Liver (tissue), 9 donors: ENCODE measurements around the gene CFAP100. TPM values are rescaled to one million over a fixed set of nuclear protein-coding genes. Genes with fewer than 3 reads are reported as not detected.

Experiments used
- DNase-seq: peaks from one replicate; pipeline ENCODE4 v3.0.0-alpha.2; 2017; ENCODE audit warnings: low spot score
- H3K27ac ChIP-seq, 2 donors: one replicate each; pipeline ENCODE4 v1.7.0; 2013; ENCODE audit warnings: inconsistent platforms in 2 of 2, low read length in 2 of 2, control low read depth in 1 of 2, low read depth in 1 of 2, mild to moderate bottlenecking in 1 of 2
- H3K27me3 ChIP-seq, 4 donors: one replicate each; pipeline versions ENCODE4 v1.6.1 to v1.7.0; 2013; ENCODE audit warnings: low read length in 3 of 4, inconsistent platforms in 1 of 4, mild to moderate bottlenecking in 1 of 4, moderate library complexity in 1 of 4; ENCODE audit not compliant: control insufficient read depth in 4 of 4, insufficient read depth in 4 of 4
- H3K36me3 ChIP-seq, 4 donors: one replicate each; pipeline versions ENCODE4 v1.6.1 to v1.7.0; 2013; ENCODE audit warnings: low read length in 3 of 4, mild to moderate bottlenecking in 3 of 4, low read depth in 1 of 4, moderate library complexity in 1 of 4; ENCODE audit not compliant: control insufficient read depth in 4 of 4, insufficient read depth in 3 of 4
- H3K4me1 ChIP-seq, 4 donors: one replicate each; pipeline versions ENCODE4 v1.6.1 to v1.7.0; 2013; ENCODE audit warnings: low read length in 3 of 4, mild to moderate bottlenecking in 3 of 4, moderate library complexity in 1 of 4; ENCODE audit not compliant: control insufficient read depth in 4 of 4, insufficient read depth in 4 of 4
- H3K4me3 ChIP-seq, 3 donors: one replicate each; pipeline versions ENCODE4 v1.6.1 to v1.7.0; 2013; ENCODE audit warnings: low read length in 3 of 3, control low read depth in 1 of 3, low read depth in 1 of 3, mild to moderate bottlenecking in 1 of 3
- H3K9ac ChIP-seq, 2 donors: one replicate each; pipeline ENCODE4 v1.7.0; 2013; ENCODE audit warnings: low read length in 2 of 2, mild to moderate bottlenecking in 2 of 2, moderate library complexity in 2 of 2, control low read depth in 1 of 2, low read depth in 1 of 2
- H3K9me3 ChIP-seq, 4 donors: one replicate each; pipeline versions ENCODE4 v1.6.1 to v1.7.0; 2013; ENCODE audit warnings: low read length in 3 of 4; ENCODE audit not compliant: control insufficient read depth in 4 of 4
- EGR1 ChIP-seq, 2 donors: IDR thresholded peaks; 2 replicates each; pipeline ENCODE4 v1.6.1; 2016 to 2018; ENCODE audit warnings: antibody characterized with exemption in 2 of 2, low read depth in 2 of 2
- FOXA1 ChIP-seq: IDR thresholded peaks from 2 replicates; pipeline ENCODE4 v1.6.1; 2016; ENCODE audit warnings: antibody characterized with exemption
- FOXA2 ChIP-seq: IDR thresholded peaks from 2 replicates; pipeline ENCODE4 v1.6.1; 2016; ENCODE audit warnings: antibody characterized with exemption
- GABPA ChIP-seq, 2 donors: IDR thresholded peaks in 1 of 2; conservative IDR thresholded peaks in 1 of 2; 2 replicates each; pipeline ENCODE4 v1.6.1; 2016; ENCODE audit warnings: antibody characterized with exemption in 2 of 2, mild to moderate bottlenecking in 1 of 2, moderate library complexity in 1 of 2
- HNF4A ChIP-seq, 2 donors: conservative IDR thresholded peaks; 2 replicates each; pipeline ENCODE4 v1.6.1; 2016; ENCODE audit warnings: antibody characterized with exemption in 2 of 2, mild to moderate bottlenecking in 2 of 2
- HNF4G ChIP-seq: IDR thresholded peaks from 2 replicates; pipeline ENCODE4 v1.6.1; 2016; ENCODE audit warnings: antibody characterized with exemption
- JUND ChIP-seq, 2 donors: IDR thresholded peaks; 2 replicates each; pipeline ENCODE4 v1.6.1; 2016; ENCODE audit warnings: antibody characterized with exemption in 2 of 2
- NR2F2 ChIP-seq: IDR thresholded peaks from 2 replicates; pipeline ENCODE4 v1.6.1; 2016; ENCODE audit warnings: antibody characterized with exemption
- RAD21 ChIP-seq, 2 donors: IDR thresholded peaks; 2 replicates each; pipeline ENCODE4 v1.6.1; 2016; ENCODE audit warnings: antibody characterized with exemption in 2 of 2, mild to moderate bottlenecking in 2 of 2
- RXRA ChIP-seq, 2 donors: IDR thresholded peaks; 2 replicates each; pipeline ENCODE4 v1.6.1; 2017 to 2018; ENCODE audit warnings: antibody characterized with exemption in 2 of 2, mild to moderate bottlenecking in 1 of 2
- SP1 ChIP-seq: IDR thresholded peaks from 2 replicates; pipeline ENCODE4 v1.6.1; 2018; ENCODE audit warnings: antibody characterized with exemption, mild to moderate bottlenecking
- TAF1 ChIP-seq: conservative IDR thresholded peaks from 2 replicates; pipeline ENCODE4 v1.6.1; 2016; ENCODE audit warnings: antibody characterized with exemption, mild to moderate bottlenecking
- YY1 ChIP-seq: IDR thresholded peaks from 2 replicates; pipeline ENCODE4 v1.6.1; 2016; ENCODE audit warnings: antibody characterized with exemption, mild to moderate bottlenecking
- WGBS: extraction: QIAGEN DNeasy Blood & Tissue Kit; methylation state at CpG from one replicate; pipeline ENCODE4 v1.1.7; 2013; 5-methylcytosine and 5-hydroxymethylcytosine counted together
- polyA plus RNA-seq, 2 donors: library from polyadenylated mRNA; stranded (reverse) in 1 of 2; unstranded in 1 of 2; fragments of 200-250 nt in 1 of 2; fragments of >200 nt in 1 of 2; fragmentation: Nextera tagmentation in 1 of 2; extraction: Ambion mirVana in 1 of 2; gene quantifications; one replicate each; pipeline versions ENCODE4 v1.2.1 to v1.2.3, GENCODE V29; 2013 to 2015
- total RNA-seq, 2 donors: library from RNA; depleted of rRNA; stranded (reverse); fragments of >200 nt; gene quantifications; one replicate each; pipeline ENCODE4 v1.2.3, GENCODE V29; 2014
- TF ChIP-seq, protein P1 (sequence below): IDR thresholded peaks from 2 replicates; pipeline ENCODE4 v1.6.1; 2016; ENCODE audit warnings: antibody characterized with exemption
- TF ChIP-seq, protein P2 (sequence below): IDR thresholded peaks from 2 replicates; pipeline ENCODE4 v1.6.1; 2016; ENCODE audit warnings: antibody characterized with exemption, mild to moderate bottlenecking
- TF ChIP-seq, protein P3 (sequence below): IDR thresholded peaks from 2 replicates; pipeline ENCODE4 v1.6.1; 2016; ENCODE audit warnings: antibody characterized with exemption
- TF ChIP-seq, protein P4 (sequence below): fragments of 150-350 bp; IDR thresholded peaks from 2 replicates; pipeline ENCODE4 v1.5.1; 2017; ENCODE audit warnings: improper control_type of control experiment, low read depth, low read length; ENCODE audit not compliant: missing input control
- TF ChIP-seq, protein P5 (sequence below): IDR thresholded peaks from 2 replicates; pipeline ENCODE4 v1.6.1; 2016; ENCODE audit warnings: antibody characterized with exemption
- donor health status: healthy.
- donor health status: healthy.
- donor health status: healthy.
- donor health status: healthy.
- donor health status: healthy.

Gene CFAP100
- total and polyA plus RNA-seq, 4 donors, result not detected

DNA sequence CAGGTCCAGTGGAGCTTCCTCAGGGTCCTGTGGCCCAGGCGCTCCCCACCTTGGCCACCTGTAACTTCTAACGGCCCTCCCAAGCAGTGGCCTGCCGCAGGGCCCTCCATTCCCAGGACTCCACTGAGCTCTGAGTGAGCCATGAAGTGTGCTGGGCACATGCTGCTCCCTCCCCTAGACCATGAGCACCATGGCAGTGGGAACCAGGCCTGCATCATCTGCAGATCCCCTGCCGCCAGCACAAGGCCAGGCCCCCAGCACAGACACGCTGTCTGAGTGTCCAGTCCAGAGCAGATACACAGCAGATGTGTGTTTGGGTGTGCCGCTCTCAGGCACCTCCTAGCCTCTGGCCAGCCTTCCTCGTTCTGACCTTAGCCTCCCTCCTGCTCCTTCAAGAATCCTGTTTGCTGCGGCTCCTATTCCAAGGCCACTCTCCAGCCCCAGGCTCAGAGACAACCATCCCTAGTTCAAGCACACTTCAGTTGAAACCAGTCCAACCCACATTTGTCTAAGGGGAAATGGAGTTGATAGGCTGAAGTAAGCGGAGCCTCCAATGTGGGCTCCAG is 30.5 kb upstream of the CFAP100 start:
- no peaks in the 10 kb centered on the region for H3K9me3 ChIP-seq
- H3K36me3 ChIP-seq, result no peaks in the 10 kb centered on the region
- DNase-seq, result no peak
- no peak overlapping the region for H3K4me3 ChIP-seq
- H3K27ac ChIP-seq, result no peak overlapping the region
- H3K4me1 ChIP-seq, result peaks cover 7 to 37% (median 25%) of the 10 kb centered on the region in 4 donors
- TF ChIP-seq, protein P1, sequence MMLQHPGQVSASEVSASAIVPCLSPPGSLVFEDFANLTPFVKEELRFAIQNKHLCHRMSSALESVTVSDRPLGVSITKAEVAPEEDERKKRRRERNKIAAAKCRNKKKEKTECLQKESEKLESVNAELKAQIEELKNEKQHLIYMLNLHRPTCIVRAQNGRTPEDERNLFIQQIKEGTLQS, result no peak
- TF ChIP-seq GABPA (IDR thresholded peaks at IDR 0.05 in 1 of 2, conservative IDR thresholded peaks at IDR 0.05 in 1 of 2) (no peak), RAD21 (IDR thresholded peaks at IDR 0.05) (no peak), HNF4G (no peak), JUND (IDR thresholded peaks at IDR 0.05) (no peak), TAF1 (no peak), NR2F2 (no peak), SP1 (no peak), EGR1 (IDR thresholded peaks at IDR 0.05; ENCODE audit: low read depth in 2 of 2) (no peak), RXRA (IDR thresholded peaks at IDR 0.05) (no peak), FOXA1 (no peak), HNF4A (conservative IDR thresholded peaks at IDR 0.05) (no peak), FOXA2 (no peak), YY1 (no peak)
- TF ChIP-seq, protein P2, sequence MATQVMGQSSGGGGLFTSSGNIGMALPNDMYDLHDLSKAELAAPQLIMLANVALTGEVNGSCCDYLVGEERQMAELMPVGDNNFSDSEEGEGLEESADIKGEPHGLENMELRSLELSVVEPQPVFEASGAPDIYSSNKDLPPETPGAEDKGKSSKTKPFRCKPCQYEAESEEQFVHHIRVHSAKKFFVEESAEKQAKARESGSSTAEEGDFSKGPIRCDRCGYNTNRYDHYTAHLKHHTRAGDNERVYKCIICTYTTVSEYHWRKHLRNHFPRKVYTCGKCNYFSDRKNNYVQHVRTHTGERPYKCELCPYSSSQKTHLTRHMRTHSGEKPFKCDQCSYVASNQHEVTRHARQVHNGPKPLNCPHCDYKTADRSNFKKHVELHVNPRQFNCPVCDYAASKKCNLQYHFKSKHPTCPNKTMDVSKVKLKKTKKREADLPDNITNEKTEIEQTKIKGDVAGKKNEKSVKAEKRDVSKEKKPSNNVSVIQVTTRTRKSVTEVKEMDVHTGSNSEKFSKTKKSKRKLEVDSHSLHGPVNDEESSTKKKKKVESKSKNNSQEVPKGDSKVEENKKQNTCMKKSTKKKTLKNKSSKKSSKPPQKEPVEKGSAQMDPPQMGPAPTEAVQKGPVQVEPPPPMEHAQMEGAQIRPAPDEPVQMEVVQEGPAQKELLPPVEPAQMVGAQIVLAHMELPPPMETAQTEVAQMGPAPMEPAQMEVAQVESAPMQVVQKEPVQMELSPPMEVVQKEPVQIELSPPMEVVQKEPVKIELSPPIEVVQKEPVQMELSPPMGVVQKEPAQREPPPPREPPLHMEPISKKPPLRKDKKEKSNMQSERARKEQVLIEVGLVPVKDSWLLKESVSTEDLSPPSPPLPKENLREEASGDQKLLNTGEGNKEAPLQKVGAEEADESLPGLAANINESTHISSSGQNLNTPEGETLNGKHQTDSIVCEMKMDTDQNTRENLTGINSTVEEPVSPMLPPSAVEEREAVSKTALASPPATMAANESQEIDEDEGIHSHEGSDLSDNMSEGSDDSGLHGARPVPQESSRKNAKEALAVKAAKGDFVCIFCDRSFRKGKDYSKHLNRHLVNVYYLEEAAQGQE, result no peak
- TF ChIP-seq, protein P3, sequence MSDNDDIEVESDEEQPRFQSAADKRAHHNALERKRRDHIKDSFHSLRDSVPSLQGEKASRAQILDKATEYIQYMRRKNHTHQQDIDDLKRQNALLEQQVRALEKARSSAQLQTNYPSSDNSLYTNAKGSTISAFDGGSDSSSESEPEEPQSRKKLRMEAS, result no peak
- TF ChIP-seq, protein P4, sequence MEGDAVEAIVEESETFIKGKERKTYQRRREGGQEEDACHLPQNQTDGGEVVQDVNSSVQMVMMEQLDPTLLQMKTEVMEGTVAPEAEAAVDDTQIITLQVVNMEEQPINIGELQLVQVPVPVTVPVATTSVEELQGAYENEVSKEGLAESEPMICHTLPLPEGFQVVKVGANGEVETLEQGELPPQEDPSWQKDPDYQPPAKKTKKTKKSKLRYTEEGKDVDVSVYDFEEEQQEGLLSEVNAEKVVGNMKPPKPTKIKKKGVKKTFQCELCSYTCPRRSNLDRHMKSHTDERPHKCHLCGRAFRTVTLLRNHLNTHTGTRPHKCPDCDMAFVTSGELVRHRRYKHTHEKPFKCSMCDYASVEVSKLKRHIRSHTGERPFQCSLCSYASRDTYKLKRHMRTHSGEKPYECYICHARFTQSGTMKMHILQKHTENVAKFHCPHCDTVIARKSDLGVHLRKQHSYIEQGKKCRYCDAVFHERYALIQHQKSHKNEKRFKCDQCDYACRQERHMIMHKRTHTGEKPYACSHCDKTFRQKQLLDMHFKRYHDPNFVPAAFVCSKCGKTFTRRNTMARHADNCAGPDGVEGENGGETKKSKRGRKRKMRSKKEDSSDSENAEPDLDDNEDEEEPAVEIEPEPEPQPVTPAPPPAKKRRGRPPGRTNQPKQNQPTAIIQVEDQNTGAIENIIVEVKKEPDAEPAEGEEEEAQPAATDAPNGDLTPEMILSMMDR, result no peak
- TF ChIP-seq, protein P5, sequence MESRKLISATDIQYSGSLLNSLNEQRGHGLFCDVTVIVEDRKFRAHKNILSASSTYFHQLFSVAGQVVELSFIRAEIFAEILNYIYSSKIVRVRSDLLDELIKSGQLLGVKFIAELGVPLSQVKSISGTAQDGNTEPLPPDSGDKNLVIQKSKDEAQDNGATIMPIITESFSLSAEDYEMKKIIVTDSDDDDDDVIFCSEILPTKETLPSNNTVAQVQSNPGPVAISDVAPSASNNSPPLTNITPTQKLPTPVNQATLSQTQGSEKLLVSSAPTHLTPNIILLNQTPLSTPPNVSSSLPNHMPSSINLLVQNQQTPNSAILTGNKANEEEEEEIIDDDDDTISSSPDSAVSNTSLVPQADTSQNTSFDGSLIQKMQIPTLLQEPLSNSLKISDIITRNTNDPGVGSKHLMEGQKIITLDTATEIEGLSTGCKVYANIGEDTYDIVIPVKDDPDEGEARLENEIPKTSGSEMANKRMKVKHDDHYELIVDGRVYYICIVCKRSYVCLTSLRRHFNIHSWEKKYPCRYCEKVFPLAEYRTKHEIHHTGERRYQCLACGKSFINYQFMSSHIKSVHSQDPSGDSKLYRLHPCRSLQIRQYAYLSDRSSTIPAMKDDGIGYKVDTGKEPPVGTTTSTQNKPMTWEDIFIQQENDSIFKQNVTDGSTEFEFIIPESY, result no peak
- 95% methylated on average over 9 of the region's 9 CpGs for WGBS
- H3K27me3 ChIP-seq, result no peaks in the 10 kb centered on the region
- no peak overlapping the region for H3K9ac ChIP-seq
